AG09319 (cell line): ENCODE data around the gene PADI6.

ENCODE experiments used
- DNase-seq: peaks from one replicate; pipeline ENCODE4 v3.0.0-alpha.2; 2010; ENCODE audit warnings: low read depth; ENCODE audit errors: extremely low read depth
- CTCF ChIP-seq: IDR thresholded peaks from 2 replicates; pipeline ENCODE4 v1.5.1; 2011; ENCODE audit warnings: low read depth, mild to moderate bottlenecking, inconsistent platforms, low read length, moderate library complexity

The PADI6 gene

GRCh38 chr1:17359031-17359430, 13.0 kb upstream of the PADI6 start:
- no peak for DNase-seq
- no peak for TF ChIP-seq CTCF

GRCh38 chr1:17359808-17360207, 12.2 kb upstream of the PADI6 start:
- DNase-seq: no peak

GRCh38 chr1:17360272-17360956, 11.6 kb upstream of the PADI6 start:
- no peak for DNase-seq
- TF ChIP-seq CTCF: no peak

More at GRCh38 chr1:17359808-17360207, 12.2 kb upstream of the PADI6 start:
- TF ChIP-seq CTCF: no peak

DNA sequence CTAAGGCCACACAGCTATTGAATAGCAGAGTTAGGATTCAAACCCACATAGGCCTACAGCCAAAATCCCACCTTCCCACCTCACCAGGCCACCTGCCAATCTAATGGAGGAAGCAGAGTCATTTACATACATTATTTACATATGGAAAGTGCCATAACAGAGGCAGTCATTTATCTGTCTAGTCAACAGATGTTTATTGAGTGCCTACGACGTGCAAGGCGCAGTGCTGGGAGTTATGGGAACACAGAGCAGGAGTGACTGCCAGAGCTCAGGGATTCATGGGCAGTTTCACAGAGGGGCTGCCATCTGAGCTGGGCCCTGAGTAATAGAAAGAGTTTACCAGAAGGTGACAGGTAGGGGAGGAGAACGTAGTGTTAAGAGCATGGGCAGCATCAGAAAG, 10.3 kb upstream of the PADI6 start:
- TF ChIP-seq CTCF: no peak
- no peak for DNase-seq

DNA sequence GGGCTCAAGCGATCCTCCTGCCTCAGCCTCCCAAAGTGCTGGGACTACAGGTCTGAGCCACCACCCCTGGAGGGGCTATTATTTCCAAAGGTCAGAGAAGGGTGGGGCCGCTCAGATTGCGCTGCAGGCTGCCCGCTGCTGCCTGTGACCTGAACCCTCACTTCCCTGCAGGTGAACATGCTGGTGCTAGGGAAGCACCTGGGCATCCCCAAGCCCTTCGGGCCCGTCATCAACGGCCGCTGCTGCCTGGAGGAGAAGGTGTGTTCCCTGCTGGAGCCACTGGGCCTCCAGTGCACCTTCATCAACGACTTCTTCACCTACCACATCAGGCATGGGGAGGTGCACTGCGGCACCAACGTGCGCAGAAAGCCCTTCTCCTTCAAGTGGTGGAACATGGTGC, 8.6 kb upstream of the PADI6 start:
- TF ChIP-seq CTCF: no peak
- DNase-seq: no peak

DNA sequence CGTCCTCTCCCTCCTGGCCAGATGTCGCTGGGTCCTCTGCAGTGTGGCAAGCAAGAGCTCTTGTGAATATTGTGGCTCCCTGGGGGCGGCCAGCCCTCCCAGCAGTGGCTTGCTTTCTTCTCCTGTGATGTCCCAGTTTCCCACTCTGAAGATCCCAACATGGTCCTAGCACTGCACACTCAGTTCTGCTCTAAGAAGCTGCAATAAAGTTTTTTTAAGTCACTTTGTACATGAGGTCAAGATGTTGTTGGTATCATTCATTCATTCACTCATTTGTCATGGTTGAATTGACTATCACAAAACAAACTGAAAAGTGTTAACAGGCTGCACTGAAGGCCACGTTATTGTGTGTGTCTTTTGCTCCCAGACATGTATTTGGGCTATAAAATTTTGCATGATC, 8.2 kb upstream of the PADI6 start:
- no peak for TF ChIP-seq CTCF
- DNase-seq: no peak

- DNase-seq: no peak
- TF ChIP-seq CTCF: no peak
These were observed 6.7 kb upstream of the PADI6 start for GRCh38 chr1:17365293-17365692.
